Measurements from ENCODE around the gene PNMT. TPM values are rescaled to one million over a fixed set of nuclear protein-coding genes. Genes with fewer than 3 reads are reported as not detected.

Gene PNMT
- total RNA-seq: 5.1 TPM

DNA sequence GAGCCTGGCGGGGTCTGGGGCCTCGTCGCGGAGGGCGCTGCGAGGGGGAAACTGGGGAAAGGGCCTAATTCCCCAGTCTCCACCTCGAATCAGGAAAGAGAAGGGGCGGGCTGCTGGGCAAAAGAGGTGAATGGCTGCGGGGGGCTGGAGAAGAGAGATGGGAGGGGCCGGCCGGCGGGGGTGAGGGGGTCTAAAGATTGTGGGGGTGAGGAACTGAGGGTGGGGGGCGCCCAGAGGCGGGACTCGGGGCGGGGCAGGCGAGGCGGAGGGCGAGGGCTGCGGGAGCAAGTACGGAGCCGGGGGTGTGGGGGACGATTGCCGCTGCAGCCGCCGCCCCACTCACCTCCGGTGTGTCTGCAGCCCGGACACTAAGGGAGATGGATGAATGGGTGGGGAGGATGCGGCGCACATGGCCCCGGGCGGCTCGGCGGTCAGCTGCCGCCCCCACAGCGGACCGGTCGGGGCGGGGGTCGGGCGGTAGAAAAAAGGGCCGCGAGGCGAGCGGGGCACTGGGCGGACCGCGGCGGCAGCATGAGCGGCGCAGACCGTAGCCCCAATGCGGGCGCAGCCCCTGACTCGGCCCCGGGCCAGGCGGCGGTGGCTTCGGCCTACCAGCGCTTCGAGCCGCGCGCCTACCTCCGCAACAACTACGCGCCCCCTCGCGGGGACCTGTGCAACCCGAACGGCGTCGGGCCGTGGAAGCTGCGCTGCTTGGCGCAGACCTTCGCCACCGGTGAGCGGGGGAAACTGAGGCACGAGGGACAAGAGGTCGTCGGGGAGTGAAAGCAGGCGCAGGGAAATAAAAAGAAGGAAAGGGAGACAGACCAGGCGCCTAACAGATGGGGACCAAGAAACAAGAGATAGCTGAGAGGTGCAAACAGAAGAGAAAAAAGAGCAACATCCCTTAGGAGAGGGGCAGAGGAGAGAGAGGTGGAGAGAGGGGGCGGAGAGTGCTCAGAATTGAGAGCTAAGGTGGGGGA lies at the start of gene PNMT:
Gene PNMT, plus strand, starts transcription at position 509 of the 980 bp plus-strand sequence. Its CDS starts 23 bp downstream, at position 532.
- Histone ChIP-seq H3K4me3 (peak within 1 kb of the TSS; percentile 37 to 63), H3K27me3 (no peaks in the 10 kb centered on the region), H3K27ac (peak within 1 kb of the TSS; percentile 68 to 74), H3K9me3 (no peaks in the 10 kb centered on the region), H3K36me3 (no peaks in the 10 kb centered on the region), H3K4me1 (peaks cover 25 to 59% of the 10 kb centered on the region in 2 donors)
- intact Hi-C loops (cut with DNase I): loop anchor here (2.0 to 5.0 kb wide), 3 partner anchors 33 to 64 kb away; partner anchors contain the start of gene MIEN1
- no peak for DNase-seq (ENCODE audit: low spot score in 2 of 2)
- peak; percentile 52 to 70 (median 54) for TF ChIP-seq CTCF (IDR thresholded peaks at IDR 0.05)

GRCh38 chr17:39618956-39619785 lies 49.1 kb upstream of the PNMT start:
- Histone ChIP-seq H3K9me3 (no peaks in the 10 kb centered on the region), H3K4me1 (peaks cover 0 to 2% of the 10 kb centered on the region in 2 donors), H3K27ac (no peak overlapping the region), H3K27me3 (no peaks in the 10 kb centered on the region), H3K4me3 (peak overlapping the region in 1 of 2 donors; percentile 70), H3K36me3 (no peaks in the 10 kb centered on the region)
- no peak for DNase-seq (ENCODE audit: low spot score in 2 of 2)
- intact Hi-C loops (cut with DNase I): no loop called here
- TF ChIP-seq CTCF (IDR thresholded peaks at IDR 0.05): no peak

DNA sequence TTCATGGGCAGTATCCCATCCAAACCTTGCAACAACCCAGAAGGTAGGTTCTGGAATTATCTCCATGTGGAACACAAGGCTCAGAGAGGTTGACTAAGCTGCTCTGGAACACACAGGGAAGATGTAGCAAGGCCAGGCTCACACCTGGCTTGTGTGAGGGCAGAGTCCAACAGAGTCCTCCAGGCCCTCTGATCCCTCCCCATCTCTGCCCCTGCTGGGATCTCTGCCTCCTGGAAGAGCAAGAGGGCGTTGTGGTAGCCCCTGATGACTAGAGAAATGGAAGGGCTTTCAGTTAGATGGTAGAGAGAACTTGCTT lies 48.5 kb upstream of the PNMT start:
- no peak for DNase-seq (ENCODE audit: low spot score in 2 of 2)

DNA sequence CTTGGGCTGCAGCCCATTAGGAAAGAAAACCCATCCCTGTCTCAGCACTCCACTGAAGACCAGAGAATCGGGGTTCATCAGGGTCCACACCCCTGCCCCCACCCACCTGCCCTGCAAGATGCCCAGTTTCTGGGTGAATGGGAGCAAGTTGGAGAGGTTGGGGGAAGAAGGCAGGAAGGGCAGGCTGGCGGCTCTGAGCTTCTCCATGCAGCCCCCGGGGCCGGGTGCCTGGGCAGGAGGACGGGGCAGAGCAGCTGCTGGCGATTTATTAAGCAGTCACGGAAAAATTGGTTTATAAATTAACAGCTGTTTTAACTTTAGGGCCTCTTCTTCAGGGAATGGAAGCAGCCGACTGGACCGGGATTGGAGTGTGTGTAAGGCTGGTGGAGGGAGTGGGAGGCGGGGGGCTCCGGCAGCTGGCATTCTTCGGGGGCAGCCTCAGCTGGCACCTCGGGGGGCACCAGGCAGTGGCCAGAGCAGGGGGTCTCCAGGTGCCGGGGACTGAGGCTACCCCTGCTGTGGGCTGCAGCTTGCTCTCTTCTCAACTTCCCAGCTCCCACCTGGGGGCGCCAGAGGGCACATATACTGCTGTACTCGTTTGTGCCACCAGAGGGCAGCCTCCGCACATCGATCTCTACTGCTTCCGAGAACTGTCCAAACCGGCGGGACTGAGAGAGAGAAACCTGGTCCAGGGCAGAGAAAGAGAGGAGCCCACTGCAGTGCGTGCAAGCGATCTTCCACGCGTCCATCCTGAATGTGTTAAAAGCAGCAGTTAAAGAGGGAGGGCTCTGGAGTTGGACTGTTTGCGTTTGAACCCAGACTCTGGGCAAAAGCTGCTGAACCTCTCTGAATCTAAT lies 46.5 kb upstream of the PNMT start:
- Histone ChIP-seq H3K4me3 (no peak overlapping the region), H3K27me3 (peaks cover 4% of the 10 kb centered on the region), H3K27ac (no peak overlapping the region), H3K36me3 (no peaks in the 10 kb centered on the region), H3K9me3 (no peaks in the 10 kb centered on the region), H3K4me1 (peaks cover 1 to 5% of the 10 kb centered on the region in 2 donors)
- DNase-seq (ENCODE audit: low spot score in 2 of 2): peak; percentile 53 to 93
- intact Hi-C loops (cut with DNase I): loop anchor here (1.0 kb wide), 3 partner anchors 51 to 133 kb away; partner anchors contain the start of gene MIEN1
- peak; percentile 98 to 100 (median 100) for TF ChIP-seq CTCF (IDR thresholded peaks at IDR 0.05)

More for the DNA sequence above, 48.5 kb upstream of the PNMT start:
- Histone ChIP-seq H3K36me3 (no peaks in the 10 kb centered on the region), H3K9me3 (no peaks in the 10 kb centered on the region), H3K27me3 (no peaks in the 10 kb centered on the region), H3K4me1 (peaks cover 0 to 2% of the 10 kb centered on the region in 2 donors), H3K4me3 (no peak overlapping the region), H3K27ac (no peak overlapping the region)
- TF ChIP-seq CTCF (IDR thresholded peaks at IDR 0.05): no peak
- intact Hi-C loops (cut with DNase I): no loop called here
